Measurements from ENCODE around the gene CFAP54.

The CFAP54 gene

GRCh38 chr12:96752211-96752610, 262.8 kb downstream of the CFAP54 start:
- no peak for DNase-seq

GRCh38 chr12:96766232-96766631, 276.9 kb downstream of the CFAP54 start:
- DNase-seq: no peak

GRCh38 chr12:96769400-96769799, 280.0 kb downstream of the CFAP54 start:
- peak; percentile 82 to 97 (median 93) for DNase-seq

GRCh38 chr12:96770219-96771102, 281.1 kb downstream of the CFAP54 start:
- DNase-seq: peak; percentile 65 to 88 (median 76)

GRCh38 chr12:96773031-96773430, 283.7 kb downstream of the CFAP54 start:
- DNase-seq: no peak

- DNase-seq: no peak
Measured at GRCh38 chr12:96774496-96775256, 285.3 kb downstream of the CFAP54 start.

GRCh38 chr12:96776908-96777307, 287.5 kb downstream of the CFAP54 start:
- DNase-seq: no peak

GRCh38 chr12:96780330-96780729, 291.0 kb downstream of the CFAP54 start:
- no peak for DNase-seq

GRCh38 chr12:96786791-96787190, 297.4 kb downstream of the CFAP54 start:
- no peak for DNase-seq

- DNase-seq: peak in 1 of 3 experiments; percentile 17
Measured at GRCh38 chr12:96803969-96804368, 314.6 kb downstream of the CFAP54 start.

GRCh38 chr12:96806272-96806671, 316.9 kb downstream of the CFAP54 start:
- no peak for DNase-seq

- no peak for DNase-seq
Measured at GRCh38 chr12:96807741-96808140, 318.4 kb downstream of the CFAP54 start.

GRCh38 chr12:96808587-96808986, 319.2 kb downstream of the CFAP54 start:
- no peak for DNase-seq

GRCh38 chr12:96809522-96809921, 320.1 kb downstream of the CFAP54 start:
- no peak for DNase-seq

GRCh38 chr12:96810057-96810456, 320.7 kb downstream of the CFAP54 start:
- DNase-seq: no peak

- no peak for DNase-seq
Measured at GRCh38 chr12:96810477-96810876, 321.1 kb downstream of the CFAP54 start.

- no peak for DNase-seq
Measured at GRCh38 chr12:96811083-96811482, 321.7 kb downstream of the CFAP54 start.

- DNase-seq: no peak
Measured at GRCh38 chr12:96812153-96812552, 322.8 kb downstream of the CFAP54 start.

GRCh38 chr12:96814200-96814599, 324.8 kb downstream of the CFAP54 start:
- no peak for DNase-seq

GRCh38 chr12:96821592-96821991, 332.2 kb downstream of the CFAP54 start:
- no peak for DNase-seq

- no peak for DNase-seq
Measured at GRCh38 chr12:96822641-96823040, 333.3 kb downstream of the CFAP54 start.

- DNase-seq: no peak
Measured at GRCh38 chr12:96824074-96824837, 334.9 kb downstream of the CFAP54 start.

- no peak for DNase-seq
Measured at GRCh38 chr12:96824838-96825236, 335.5 kb downstream of the CFAP54 start.

Measured in NCI-H1417 (cell line).